ENCODE measurements around the gene CTIF. TPM values are rescaled to one million over a fixed set of nuclear protein-coding genes. Genes with fewer than 3 reads are reported as not detected.

Gene CTIF
- total RNA-seq, 6 donors from 2014 or later: 32.1 to 62.4 (median 47.8) TPM

DNA sequence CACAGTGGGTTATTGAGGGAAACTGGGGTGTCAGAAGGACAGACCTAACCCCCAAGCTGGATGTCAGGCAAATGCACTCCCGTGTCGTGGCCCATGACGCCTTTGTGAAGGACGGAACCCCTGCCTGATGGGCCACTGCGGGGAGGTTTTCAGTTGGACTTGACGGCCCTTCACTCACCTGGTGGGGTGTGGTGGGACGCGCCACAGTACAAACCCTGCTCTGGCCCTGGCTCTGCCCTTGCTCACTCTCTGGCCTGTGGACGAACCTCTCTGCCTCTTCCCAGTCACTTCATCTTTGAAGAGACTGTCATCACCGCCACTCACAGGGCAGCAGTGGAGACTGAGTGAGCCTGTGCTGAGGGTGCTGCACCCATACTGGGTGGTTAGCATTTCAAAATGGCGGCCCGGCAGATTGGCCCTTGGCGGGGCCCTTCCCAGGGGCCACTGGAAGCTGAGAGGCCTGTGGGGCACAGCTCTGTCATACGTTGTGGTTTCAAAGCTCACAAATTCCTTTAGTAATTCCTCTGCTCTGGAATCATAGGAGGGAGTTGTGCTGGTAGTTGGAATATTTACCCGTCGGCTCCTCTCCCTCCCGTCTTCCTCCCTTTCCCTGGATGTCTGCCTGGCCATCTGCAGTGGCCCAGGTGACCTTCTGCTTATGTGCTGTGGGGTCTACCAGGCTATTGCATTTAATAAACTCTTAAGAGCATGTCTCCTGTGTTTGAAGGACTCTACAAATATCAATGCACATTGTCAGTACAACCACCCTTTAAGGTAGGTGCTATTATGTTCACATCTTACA lies 200.6 kb downstream of the CTIF start:
- Histone ChIP-seq H3K4me3 (no peak overlapping the region), H3K4me1 (peaks cover 3 to 30% (median 16%) of the 10 kb centered on the region in 4 donors), H3K27me3 (no peaks in the 10 kb centered on the region), H3K27ac (no peak overlapping the region), H3K9me3 (no peaks in the 10 kb centered on the region), H3K36me3 (no peaks in the 10 kb centered on the region)
- ATAC-seq (ENCODE audit: low FRiP score in 2 of 2) (no peak), DNase-seq (no peak)
- TF ChIP-seq EP300 (IDR thresholded peaks at IDR 0.05) (no peak), POLR2A (IDR thresholded peaks at IDR 0.05) (no peak), POLR2AphosphoS5 (IDR thresholded peaks at IDR 0.05) (no peak)
- TF ChIP-seq, protein P1, sequence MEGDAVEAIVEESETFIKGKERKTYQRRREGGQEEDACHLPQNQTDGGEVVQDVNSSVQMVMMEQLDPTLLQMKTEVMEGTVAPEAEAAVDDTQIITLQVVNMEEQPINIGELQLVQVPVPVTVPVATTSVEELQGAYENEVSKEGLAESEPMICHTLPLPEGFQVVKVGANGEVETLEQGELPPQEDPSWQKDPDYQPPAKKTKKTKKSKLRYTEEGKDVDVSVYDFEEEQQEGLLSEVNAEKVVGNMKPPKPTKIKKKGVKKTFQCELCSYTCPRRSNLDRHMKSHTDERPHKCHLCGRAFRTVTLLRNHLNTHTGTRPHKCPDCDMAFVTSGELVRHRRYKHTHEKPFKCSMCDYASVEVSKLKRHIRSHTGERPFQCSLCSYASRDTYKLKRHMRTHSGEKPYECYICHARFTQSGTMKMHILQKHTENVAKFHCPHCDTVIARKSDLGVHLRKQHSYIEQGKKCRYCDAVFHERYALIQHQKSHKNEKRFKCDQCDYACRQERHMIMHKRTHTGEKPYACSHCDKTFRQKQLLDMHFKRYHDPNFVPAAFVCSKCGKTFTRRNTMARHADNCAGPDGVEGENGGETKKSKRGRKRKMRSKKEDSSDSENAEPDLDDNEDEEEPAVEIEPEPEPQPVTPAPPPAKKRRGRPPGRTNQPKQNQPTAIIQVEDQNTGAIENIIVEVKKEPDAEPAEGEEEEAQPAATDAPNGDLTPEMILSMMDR (IDR thresholded peaks at IDR 0.05): no peak
- 90 to 91% methylated on average over 8 to 17 of the region's 17 CpGs for WGBS, 2 donors

DNA sequence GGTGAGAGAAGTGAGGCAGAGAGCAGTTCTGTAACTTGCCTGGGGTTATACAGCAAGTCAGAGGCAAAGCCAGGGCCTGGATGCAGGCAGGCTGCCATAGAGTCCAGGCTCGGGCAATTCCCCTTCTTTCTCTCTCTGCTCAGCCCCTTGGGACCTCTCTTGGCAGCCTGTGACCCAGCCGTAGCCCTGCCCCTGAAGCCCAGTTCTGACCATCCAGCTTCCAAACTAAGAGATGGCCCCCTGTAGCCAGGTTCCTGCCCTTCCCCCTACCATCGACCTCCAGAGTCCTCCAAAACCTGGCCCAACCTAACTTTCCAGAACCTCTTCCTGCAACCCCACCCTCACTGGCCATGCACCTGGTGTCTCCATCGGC lies 201.2 kb downstream of the CTIF start:
- no peaks in the 10 kb centered on the region for H3K9me3 ChIP-seq
- H3K36me3 ChIP-seq: no peaks in the 10 kb centered on the region
- TF ChIP-seq, protein P1 (IDR thresholded peaks at IDR 0.05): no peak
- TF ChIP-seq POLR2AphosphoS5 (IDR thresholded peaks at IDR 0.05) (no peak), POLR2A (IDR thresholded peaks at IDR 0.05) (no peak), EP300 (IDR thresholded peaks at IDR 0.05) (no peak)
- WGBS, 2 donors: 85 to 89% methylated on average over 4 of the region's 4 CpGs
- H3K4me1 ChIP-seq: peaks cover 3 to 25% (median 12%) of the 10 kb centered on the region in 4 donors
- DNase-seq: no peak
- H3K27ac ChIP-seq: no peak overlapping the region
- no peak overlapping the region for H3K4me3 ChIP-seq
- no peaks in the 10 kb centered on the region for H3K27me3 ChIP-seq
- no peak for ATAC-seq (ENCODE audit: low FRiP score in 2 of 2)

DNA sequence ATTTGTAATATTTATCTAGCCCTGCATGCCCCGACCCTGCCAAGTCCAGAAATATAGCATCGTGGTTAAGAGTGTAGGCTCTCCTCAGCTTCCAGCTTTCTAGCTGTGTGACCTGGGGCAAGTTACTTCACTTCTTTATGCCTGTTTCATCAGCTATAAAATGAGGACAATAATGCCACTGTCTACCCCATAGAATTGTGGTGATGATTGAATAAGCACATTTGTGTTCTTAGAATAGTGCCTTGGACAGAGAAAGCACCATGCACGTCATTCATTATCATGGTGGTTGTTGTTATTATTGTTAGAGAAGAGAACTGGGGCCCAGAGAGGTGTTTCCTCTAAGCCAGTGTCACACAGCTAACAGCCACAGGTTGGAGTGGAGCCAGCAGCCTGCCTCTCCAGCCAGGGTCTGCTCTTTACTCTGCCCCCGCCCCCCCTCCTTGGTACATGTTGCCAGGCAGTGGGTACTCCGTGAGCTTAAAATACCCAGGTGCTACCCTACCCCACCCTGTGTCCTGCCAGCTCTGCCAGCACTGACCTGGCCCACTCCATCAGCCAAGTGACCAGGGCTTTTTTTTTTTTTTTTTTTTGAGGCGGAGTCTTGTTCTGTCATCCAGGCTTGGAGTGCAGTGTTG lies 202.1 kb downstream of the CTIF start:
- WGBS, 2 donors: 83 to 97% methylated on average over 4 to 6 of the region's 6 CpGs
- H3K36me3 ChIP-seq: no peaks in the 10 kb centered on the region
- no peak overlapping the region for H3K27ac ChIP-seq
- TF ChIP-seq POLR2AphosphoS5 (IDR thresholded peaks at IDR 0.05) (no peak), POLR2A (IDR thresholded peaks at IDR 0.05) (no peak), EP300 (IDR thresholded peaks at IDR 0.05) (no peak)
- TF ChIP-seq, protein P1 (IDR thresholded peaks at IDR 0.05): no peak
- DNase-seq: no peak
- no peaks in the 10 kb centered on the region for H3K27me3 ChIP-seq
- no peaks in the 10 kb centered on the region for H3K9me3 ChIP-seq
- ATAC-seq (ENCODE audit: low FRiP score in 2 of 2): no peak
- no peak overlapping the region for H3K4me3 ChIP-seq
- peaks cover 3 to 21% (median 8%) of the 10 kb centered on the region in 4 donors for H3K4me1 ChIP-seq

DNA sequence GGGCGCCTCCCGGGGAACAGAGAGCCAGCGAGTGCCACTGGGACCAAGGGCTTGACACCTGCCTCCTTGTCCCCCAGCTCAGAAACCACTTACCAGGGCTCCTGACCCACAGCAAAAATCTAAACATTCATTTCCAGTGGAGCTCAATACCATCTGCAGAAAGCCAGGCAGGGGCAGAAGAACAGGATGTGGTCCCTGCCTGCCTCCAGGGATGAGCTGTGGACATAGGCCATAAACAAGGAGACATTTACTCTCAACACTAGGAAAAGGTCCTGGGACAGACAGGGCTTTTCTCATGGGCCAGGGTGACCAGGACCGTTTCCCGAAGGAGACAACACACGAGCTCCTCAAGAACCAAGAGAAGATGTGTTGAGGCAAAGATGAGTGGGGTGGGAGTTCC lies 203.0 kb downstream of the CTIF start:
- H3K27me3 ChIP-seq: no peaks in the 10 kb centered on the region
- ATAC-seq (ENCODE audit: low FRiP score in 2 of 2): no peak
- TF ChIP-seq, protein P1 (IDR thresholded peaks at IDR 0.05): no peak
- TF ChIP-seq POLR2AphosphoS5 (IDR thresholded peaks at IDR 0.05): no peak
- no peak for TF ChIP-seq EP300 (IDR thresholded peaks at IDR 0.05)
- no peak for TF ChIP-seq POLR2A (IDR thresholded peaks at IDR 0.05)
- H3K27ac ChIP-seq: no peak overlapping the region
- no peak overlapping the region for H3K4me3 ChIP-seq
- no peaks in the 10 kb centered on the region for H3K9me3 ChIP-seq
- H3K36me3 ChIP-seq: no peaks in the 10 kb centered on the region
- H3K4me1 ChIP-seq: peaks cover 3 to 21% (median 8%) of the 10 kb centered on the region in 4 donors
- no peak for DNase-seq
- 93 to 96% methylated on average over 5 to 6 of the region's 6 CpGs for WGBS, 2 donors
